ENCODE data around the gene ANKRD66.
"Not testable (repeated sequence)": the region's sequence is repeated elsewhere in the genome, so short reads cannot be mapped to it uniquely, and the experiment has no call there.

The ANKRD66 gene

GRCh38 chr6:46746696-46747095, at the start of gene ANKRD66:
TSS of gene ANKRD66 (plus strand) at chr6:46746933. CDS start at chr6:46751949, 5,016 bp downstream.
- no peak for DNase-seq (ENCODE audit: low read depth)

- no peak for DNase-seq (ENCODE audit: low read depth)
Measured at GRCh38 chr6:46699970-46700369, 46.8 kb upstream of the ANKRD66 start.

GRCh38 chr6:46704562-46704961, 42.2 kb upstream of the ANKRD66 start:
- no peak for DNase-seq (ENCODE audit: low read depth)

- no peak for DNase-seq (ENCODE audit: low read depth)
Measured at GRCh38 chr6:46706464-46706863, 40.3 kb upstream of the ANKRD66 start.

- no peak for DNase-seq (ENCODE audit: low read depth)
Measured at GRCh38 chr6:46711491-46711890, 35.2 kb upstream of the ANKRD66 start.

GRCh38 chr6:46715141-46715540, 31.6 kb upstream of the ANKRD66 start:
- DNase-seq (ENCODE audit: low read depth) = no peak

- DNase-seq (ENCODE audit: low read depth) = no peak
Measured at GRCh38 chr6:46719099-46719498, 27.6 kb upstream of the ANKRD66 start.

GRCh38 chr6:46720401-46720800, 26.3 kb upstream of the ANKRD66 start:
- DNase-seq (ENCODE audit: low read depth) = no peak

- DNase-seq (ENCODE audit: low read depth) = no peak
Measured at GRCh38 chr6:46729787-46730326, 16.9 kb upstream of the ANKRD66 start.

GRCh38 chr6:46730921-46731461, 15.7 kb upstream of the ANKRD66 start:
- DNase-seq (ENCODE audit: low read depth) = no peak

GRCh38 chr6:46733341-46733801, 13.4 kb upstream of the ANKRD66 start:
- no peak for DNase-seq (ENCODE audit: low read depth)

- DNase-seq (ENCODE audit: low read depth) = no peak
Measured at GRCh38 chr6:46734867-46735719, 11.6 kb upstream of the ANKRD66 start, which contains the start of gene PLA2G7. TSS of gene PLA2G7 (minus strand) at chr6:46735375. CDS start at chr6:46722891, 12,484 bp downstream.

- no peak for DNase-seq (ENCODE audit: low read depth)
Measured at GRCh38 chr6:46735720-46736031, 11.1 kb upstream of the ANKRD66 start.

- no peak for DNase-seq (ENCODE audit: low read depth)
Measured at GRCh38 chr6:46736906-46737305, 9.8 kb upstream of the ANKRD66 start.

GRCh38 chr6:46741482-46741881, 5.3 kb upstream of the ANKRD66 start:
- DNase-seq (ENCODE audit: low read depth) = no peak

GRCh38 chr6:46741910-46742309, 4.8 kb upstream of the ANKRD66 start:
- DNase-seq (ENCODE audit: low read depth) = no peak

GRCh38 chr6:46743425-46744158, 3.1 kb upstream of the ANKRD66 start:
- DNase-seq (ENCODE audit: low read depth) = no peak

GRCh38 chr6:46744159-46744725, 2.5 kb upstream of the ANKRD66 start:
- not testable (repeated sequence) for DNase-seq (ENCODE audit: low read depth)

- no peak for DNase-seq (ENCODE audit: low read depth)
Measured at GRCh38 chr6:46745973-46746372, 760 bp upstream of the ANKRD66 start.

- no peak for DNase-seq (ENCODE audit: low read depth)
Measured at GRCh38 chr6:46748940-46749503, 2.3 kb downstream of the ANKRD66 start.

- no peak for DNase-seq (ENCODE audit: low read depth)
Measured at GRCh38 chr6:46749731-46750130, 3.0 kb downstream of the ANKRD66 start.

GRCh38 chr6:46751658-46752057, 4.9 kb downstream of the ANKRD66 start:
- no peak for DNase-seq (ENCODE audit: low read depth)

All from activated T-helper 1 cell treated with Interleukin-2 at 50 U/mL for 16 hours (primary cell).